Hepatocyte (in vitro differentiated cells): ENCODE data around the gene GZMH. TPM values are rescaled to one million over a fixed set of nuclear protein-coding genes. Genes with fewer than 3 reads are reported as not detected.

Experiments
- DNase-seq: peaks from one replicate; pipeline ENCODE4 v3.0.0-alpha.2; 2016; ENCODE audit warnings: low spot score
- H2AFZ ChIP-seq: fragments of 200-600 bp; sonication (generic); 2 replicates; pipeline ENCODE4 v1.6.0; 2016; ENCODE audit warnings: antibody characterized with exemption, mild to moderate bottlenecking
- H3K27ac ChIP-seq: fragments of 200-600 bp; sonication (generic); 2 replicates; pipeline ENCODE4 v1.5.1; 2016; ENCODE audit warnings: mild to moderate bottlenecking
- H3K27me3 ChIP-seq: fragments of 200-600 bp; sonication (generic); 2 replicates; pipeline ENCODE4 v1.6.1; 2016
- H3K36me3 ChIP-seq: fragments of 200-600 bp; sonication (generic); replicated peaks from 2 replicates; pipeline ENCODE4 v1.5.1; 2016; ENCODE audit warnings: low read depth; ENCODE audit not compliant: insufficient read depth
- H3K4me1 ChIP-seq: fragments of 200-600 bp; sonication (generic); 2 replicates; pipeline ENCODE4 v1.5.1; 2016; ENCODE audit warnings: mild to moderate bottlenecking, moderate library complexity; ENCODE audit not compliant: insufficient read depth
- H3K4me2 ChIP-seq: fragments of 200-600 bp; sonication (generic); 2 replicates; pipeline ENCODE4 v1.6.0; 2016
- H3K4me3 ChIP-seq: fragments of 200-600 bp; sonication (generic); 2 replicates; pipeline ENCODE4 v1.5.1; 2016; ENCODE audit warnings: mild to moderate bottlenecking
- H3K79me2 ChIP-seq: fragments of 200-600 bp; sonication (generic); 2 replicates; pipeline ENCODE4 v1.6.0; 2017; ENCODE audit warnings: mild to moderate bottlenecking
- H3K9me2 ChIP-seq: fragments of 200-600 bp; sonication (generic); replicated peaks from 2 replicates; pipeline ENCODE4 v1.6.0; 2017; ENCODE audit warnings: mild to moderate bottlenecking; ENCODE audit not compliant: insufficient read depth
- H3K9me3 ChIP-seq: fragments of 200-600 bp; sonication (generic); 2 replicates; pipeline ENCODE4 v1.5.1; 2016; ENCODE audit warnings: low read depth, mild to moderate bottlenecking
- H4K20me1 ChIP-seq: fragments of 200-600 bp; sonication (generic); 2 replicates; pipeline ENCODE4 v1.6.0; 2016; ENCODE audit warnings: mild to moderate bottlenecking; ENCODE audit not compliant: insufficient read depth, poor library complexity, severe bottlenecking
- CTCF ChIP-seq: fragments of 200-600 bp; sonication (generic); IDR thresholded peaks from 2 replicates; pipeline ENCODE4 v1.5.1; 2016; ENCODE audit warnings: antibody characterized with exemption, mild to moderate bottlenecking; ENCODE audit not compliant: poor library complexity
- EZH2 ChIP-seq: fragments of 200-600 bp; sonication (generic); IDR thresholded peaks from 2 replicates; pipeline ENCODE4 v1.6.1; 2016; ENCODE audit warnings: antibody characterized with exemption, mild to moderate bottlenecking, borderline replicate concordance
- EZH2phosphoT487 ChIP-seq: fragments of 200-600 bp; sonication (generic); IDR thresholded peaks from one replicate; pipeline ENCODE4 v1.6.1; 2018; ENCODE audit warnings: antibody characterized with exemption, mild to moderate bottlenecking, low read depth, moderate library complexity; ENCODE audit not compliant: unreplicated experiment, severe bottlenecking
- WGBS: methylation state at CpG from one replicate; pipeline ENCODE4 v1.1.6; 2016; ENCODE audit warnings: low lambda C conversion rate; ENCODE audit errors: missing lambda C conversion rate; 5-methylcytosine and 5-hydroxymethylcytosine counted together
- polyA plus RNA-seq: library from polyadenylated mRNA; unstranded; fragments of >200 nt; fragmentation: Nextera tagmentation; extraction: Ambion mirVana; gene quantifications from 2 replicates; pipeline ENCODE4 v1.2.1, GENCODE V29; 2016
- total RNA-seq: library from RNA; depleted of rRNA; stranded (reverse); fragments of >200 nt; gene quantifications from 2 replicates; pipeline ENCODE4 v1.2.3, GENCODE V29; 2014

The GZMH gene
- total and polyA plus RNA-seq, 2 experiments from 2014 or later = not detected

- no peaks in the 10 kb centered on the region for H3K9me3 ChIP-seq
- H3K4me2 ChIP-seq = no peak within 1 kb of the TSS
- H3K27ac ChIP-seq = no peak within 1 kb of the TSS
- 22% methylated on average over 2 of the region's 2 CpGs for WGBS
- H3K4me1 ChIP-seq = no peaks in the 10 kb centered on the region
- no peak for TF ChIP-seq EZH2phosphoT487
- no peak for TF ChIP-seq EZH2
- TF ChIP-seq CTCF = no peak
- DNase-seq = no peak
- H3K27me3 ChIP-seq = no peaks in the 10 kb centered on the region
- H3K9me2 ChIP-seq = no peaks in the 10 kb centered on the region
- H3K79me2 ChIP-seq = no peaks in the 10 kb centered on the region
- H3K4me3 ChIP-seq = no peak within 1 kb of the TSS
- no peaks in the 10 kb centered on the region for H4K20me1 ChIP-seq
- no peak within 1 kb of the TSS for H2AFZ ChIP-seq
- no peaks in the 10 kb centered on the region for H3K36me3 ChIP-seq
Observed at GRCh38 chr14:24634158-24634557, 24.7 kb upstream of the GZMH start, which contains the start of gene GZMB. Gene GZMB, minus strand, starts transcription at chr14:24634190. Its CDS starts 30 bp downstream, at chr14:24634160.

- Histone ChIP-seq H3K9me3 (no peaks in the 10 kb centered on the region), H3K4me2 (no peak overlapping the region), H4K20me1 (no peaks in the 10 kb centered on the region), H3K27me3 (no peaks in the 10 kb centered on the region), H3K9me2 (no peaks in the 10 kb centered on the region), H2AFZ (no peak overlapping the region), H3K27ac (no peak overlapping the region), H3K4me3 (no peak overlapping the region), H3K4me1 (no peaks in the 10 kb centered on the region), H3K79me2 (no peaks in the 10 kb centered on the region), H3K36me3 (no peaks in the 10 kb centered on the region)
- WGBS = 88% methylated on average over 1 of the region's 1 CpG
- TF ChIP-seq EZH2phosphoT487 (no peak), EZH2 (no peak), CTCF (no peak)
- no peak for DNase-seq
Observed at GRCh38 chr14:24633353-24633752, 23.9 kb upstream of the GZMH start.

GRCh38 chr14:24632761-24633160 is 23.3 kb upstream of the GZMH start:
- no peaks in the 10 kb centered on the region for H3K4me1 ChIP-seq
- no peak for DNase-seq
- 76% methylated on average over 4 of the region's 6 CpGs for WGBS

More at GRCh38 chr14:24632761-24633160, 23.3 kb upstream of the GZMH start:
- H3K36me3 ChIP-seq = no peaks in the 10 kb centered on the region
- H3K4me2 ChIP-seq = no peak overlapping the region
- H3K4me3 ChIP-seq = no peak overlapping the region
- no peak overlapping the region for H3K27ac ChIP-seq
- H4K20me1 ChIP-seq = no peaks in the 10 kb centered on the region
- H3K27me3 ChIP-seq = no peaks in the 10 kb centered on the region
- TF ChIP-seq EZH2phosphoT487 (no peak), CTCF (no peak), EZH2 (no peak)
- H3K79me2 ChIP-seq = no peaks in the 10 kb centered on the region
- H2AFZ ChIP-seq = no peak overlapping the region
- no peaks in the 10 kb centered on the region for H3K9me3 ChIP-seq
- H3K9me2 ChIP-seq = no peaks in the 10 kb centered on the region
